OCI-LY1 (cell line): ENCODE data around the gene MUC5AC.

Source experiments
- H2AFZ ChIP-seq: fragments of 200-600 bp; sonication (generic), shearing (Covaris generic); 2 replicates; pipeline ENCODE4 v1.6.0; 2014; ENCODE audit warnings: antibody characterized with exemption, mild to moderate bottlenecking, low read length
- H3F3A ChIP-seq: fragments of 200-600 bp; sonication (generic), shearing (Covaris generic); 2 replicates; pipeline ENCODE4 v1.6.0; 2014; ENCODE audit warnings: mild to moderate bottlenecking, antibody characterized with exemption, low read length, moderate library complexity; ENCODE audit not compliant: insufficient read depth
- H3K27ac ChIP-seq: fragments of 200-600 bp; sonication (generic); 2 replicates; pipeline ENCODE4 v1.5.1; 2014; ENCODE audit warnings: low read length, mixed run types, mild to moderate bottlenecking, low read depth; ENCODE audit not compliant: poor library complexity, severe bottlenecking
- H3K27me3 ChIP-seq: fragments of 200-600 bp; sonication (generic); 2 replicates; pipeline ENCODE4 v1.6.0; 2014; ENCODE audit warnings: antibody characterized with exemption, mild to moderate bottlenecking, low read length, moderate library complexity; ENCODE audit not compliant: insufficient read depth
- H3K36me3 ChIP-seq: fragments of 200-600 bp; sonication (generic); 2 replicates; pipeline ENCODE4 v1.6.1; 2014; ENCODE audit warnings: mild to moderate bottlenecking, antibody characterized with exemption, low read length, moderate library complexity, mixed read lengths; ENCODE audit not compliant: insufficient read depth
- H3K4me1 ChIP-seq: fragments of 200-600 bp; sonication (generic); 2 replicates; pipeline ENCODE4 v1.5.1; 2014; ENCODE audit warnings: mild to moderate bottlenecking, low read length, moderate library complexity; ENCODE audit not compliant: insufficient read depth, severe bottlenecking
- H3K4me2 ChIP-seq: fragments of 200-600 bp; sonication (generic), shearing (Covaris generic); 2 replicates; pipeline ENCODE4 v1.6.1; 2014; ENCODE audit warnings: low read length
- H3K4me3 ChIP-seq: fragments of 200-600 bp; sonication (generic); 2 replicates; pipeline ENCODE4 v1.5.1; 2014; ENCODE audit warnings: low read length, low read depth, mild to moderate bottlenecking, mixed read lengths; ENCODE audit not compliant: poor library complexity, severe bottlenecking
- H3K79me2 ChIP-seq: fragments of 200-600 bp; shearing (Covaris generic); 2 replicates; pipeline ENCODE4 v1.6.1; 2016; ENCODE audit warnings: mixed run types, low read length, mixed read lengths; ENCODE audit not compliant: insufficient read depth
- H3K9ac ChIP-seq: fragments of 200-600 bp; sonication (generic), shearing (Covaris generic); 2 replicates; pipeline ENCODE4 v1.6.1; 2014; ENCODE audit warnings: mild to moderate bottlenecking, low read length, mixed read lengths
- H3K9me2 ChIP-seq: fragments of 200-600 bp; sonication (generic), shearing (Covaris generic); 2 replicates; pipeline ENCODE4 v1.6.1; 2014; ENCODE audit warnings: low read depth, mild to moderate bottlenecking, low read length, mixed read lengths
- H3K9me3 ChIP-seq: fragments of 200-600 bp; shearing (Covaris generic); 2 replicates; pipeline ENCODE4 v1.6.1; 2014; ENCODE audit warnings: low read length, mixed read lengths
- H4K20me1 ChIP-seq: fragments of 200-600 bp; sonication (generic), shearing (Covaris generic); 2 replicates; pipeline ENCODE4 v1.6.0; 2016; ENCODE audit warnings: mild to moderate bottlenecking, low read length; ENCODE audit not compliant: insufficient read depth
- EZH2 ChIP-seq: fragments of 200-600 bp; sonication (generic), shearing (Covaris generic); IDR thresholded peaks from 2 replicates; pipeline ENCODE4 v1.8.0; 2017; ENCODE audit warnings: borderline replicate concordance, mixed run types, mild to moderate bottlenecking, antibody characterized with exemption, low read length, moderate library complexity, mixed read lengths
- TF ChIP-seq, protein P1 (sequence below): fragments of 200-600 bp; sonication (generic), shearing (Covaris generic); IDR thresholded peaks from 2 replicates; pipeline ENCODE4 v1.5.1; 2017; ENCODE audit warnings: mild to moderate bottlenecking, antibody characterized with exemption, low read length, moderate library complexity, mixed read lengths

Gene MUC5AC

GRCh38 chr11:1199241-1199750 lies 41.5 kb downstream of the MUC5AC start:
- TF ChIP-seq, protein P1, sequence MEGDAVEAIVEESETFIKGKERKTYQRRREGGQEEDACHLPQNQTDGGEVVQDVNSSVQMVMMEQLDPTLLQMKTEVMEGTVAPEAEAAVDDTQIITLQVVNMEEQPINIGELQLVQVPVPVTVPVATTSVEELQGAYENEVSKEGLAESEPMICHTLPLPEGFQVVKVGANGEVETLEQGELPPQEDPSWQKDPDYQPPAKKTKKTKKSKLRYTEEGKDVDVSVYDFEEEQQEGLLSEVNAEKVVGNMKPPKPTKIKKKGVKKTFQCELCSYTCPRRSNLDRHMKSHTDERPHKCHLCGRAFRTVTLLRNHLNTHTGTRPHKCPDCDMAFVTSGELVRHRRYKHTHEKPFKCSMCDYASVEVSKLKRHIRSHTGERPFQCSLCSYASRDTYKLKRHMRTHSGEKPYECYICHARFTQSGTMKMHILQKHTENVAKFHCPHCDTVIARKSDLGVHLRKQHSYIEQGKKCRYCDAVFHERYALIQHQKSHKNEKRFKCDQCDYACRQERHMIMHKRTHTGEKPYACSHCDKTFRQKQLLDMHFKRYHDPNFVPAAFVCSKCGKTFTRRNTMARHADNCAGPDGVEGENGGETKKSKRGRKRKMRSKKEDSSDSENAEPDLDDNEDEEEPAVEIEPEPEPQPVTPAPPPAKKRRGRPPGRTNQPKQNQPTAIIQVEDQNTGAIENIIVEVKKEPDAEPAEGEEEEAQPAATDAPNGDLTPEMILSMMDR = no peak
- no peak for TF ChIP-seq EZH2
- H2AFZ ChIP-seq = no peak overlapping the region
- H3K9me3 ChIP-seq = no peaks in the 10 kb centered on the region
- H3K9me2 ChIP-seq = no peaks in the 10 kb centered on the region
- no peaks in the 10 kb centered on the region for H3K79me2 ChIP-seq
- no peak overlapping the region for H3K9ac ChIP-seq
- H3K27me3 ChIP-seq = peaks cover 4% of the 10 kb centered on the region
- H3K4me2 ChIP-seq = no peak overlapping the region
- no peak overlapping the region for H3K4me3 ChIP-seq
- no peaks in the 10 kb centered on the region for H3F3A ChIP-seq
- no peaks in the 10 kb centered on the region for H3K4me1 ChIP-seq
- no peaks in the 10 kb centered on the region for H3K36me3 ChIP-seq
- H4K20me1 ChIP-seq = no peaks in the 10 kb centered on the region
- no peak overlapping the region for H3K27ac ChIP-seq

DNA sequence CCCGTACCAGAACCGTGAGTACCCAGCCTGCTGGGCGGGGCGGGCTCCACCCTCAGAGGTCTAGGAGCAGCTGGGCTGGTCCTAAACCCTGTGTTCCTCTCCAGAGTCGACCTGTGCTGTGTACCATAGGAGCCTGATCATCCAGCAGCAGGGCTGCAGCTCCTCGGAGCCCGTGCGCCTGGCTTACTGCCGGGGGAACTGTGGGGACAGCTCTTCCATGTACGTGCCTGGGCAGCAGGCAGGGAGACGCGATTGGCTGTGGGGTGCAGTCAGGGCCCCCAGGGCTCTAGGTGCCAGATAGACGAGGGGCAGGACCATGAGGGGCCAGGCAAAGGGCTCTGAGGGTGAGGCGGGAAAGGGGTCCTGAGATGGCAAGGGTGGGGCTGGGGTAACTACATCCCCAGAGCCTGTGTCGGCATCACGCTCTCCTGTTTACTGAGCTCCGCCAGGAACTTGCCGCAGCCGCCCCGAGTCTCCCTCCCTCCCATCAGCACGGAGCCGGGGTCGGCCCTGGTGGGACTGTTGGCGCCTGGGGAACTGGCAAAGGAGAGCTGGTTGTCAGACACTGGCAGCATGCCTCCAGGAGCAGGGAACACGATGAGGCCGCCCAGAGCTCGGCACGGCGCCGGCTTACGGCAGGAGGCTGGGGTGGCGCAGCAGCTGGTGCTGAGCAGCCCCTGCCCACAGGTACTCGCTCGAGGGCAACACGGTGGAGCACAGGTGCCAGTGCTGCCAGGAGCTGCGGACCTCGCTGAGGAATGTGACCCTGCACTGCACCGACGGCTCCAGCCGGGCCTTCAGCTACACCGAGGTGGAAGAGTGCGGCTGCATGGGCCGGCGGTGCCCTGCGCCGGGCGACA lies 42.2 kb downstream of the MUC5AC start:
- Histone ChIP-seq H3K4me1 (no peaks in the 10 kb centered on the region), H3K4me2 (no peak overlapping the region), H3K9ac (no peak overlapping the region), H3K27me3 (peaks cover 4% of the 10 kb centered on the region), H3F3A (no peaks in the 10 kb centered on the region), H3K4me3 (no peak overlapping the region), H3K79me2 (no peaks in the 10 kb centered on the region), H3K9me3 (no peaks in the 10 kb centered on the region), H3K27ac (no peak overlapping the region), H4K20me1 (no peaks in the 10 kb centered on the region), H3K9me2 (no peaks in the 10 kb centered on the region), H2AFZ (no peak overlapping the region), H3K36me3 (no peaks in the 10 kb centered on the region)
- TF ChIP-seq EZH2 = no peak
- TF ChIP-seq, protein P1 = no peak

DNA sequence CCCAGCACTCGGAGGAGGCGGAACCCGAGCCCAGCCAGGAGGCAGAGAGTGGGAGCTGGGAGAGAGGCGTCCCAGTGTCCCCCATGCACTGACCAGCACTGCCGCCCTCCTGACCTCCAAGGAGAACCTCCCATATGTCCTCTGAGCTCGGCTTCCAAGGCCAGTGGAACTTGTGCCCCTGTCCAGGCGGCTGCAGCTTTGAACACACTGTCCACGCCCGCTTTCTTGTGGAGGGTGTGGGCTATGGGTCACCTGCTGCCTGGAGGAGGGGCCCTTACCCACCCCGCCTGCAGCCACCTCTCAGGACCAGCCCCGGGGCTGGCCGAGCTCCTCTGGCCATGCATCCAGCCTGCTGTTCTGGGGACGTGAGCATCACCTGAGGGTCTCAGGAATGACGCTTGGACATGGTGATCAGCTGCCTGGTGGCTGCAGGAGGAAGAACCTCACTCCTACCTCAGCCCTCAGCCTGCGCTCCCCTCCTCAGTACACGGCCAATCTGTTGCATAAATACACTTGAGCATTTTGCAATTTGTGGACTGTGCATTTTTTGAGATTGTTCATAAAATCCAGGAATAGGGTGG lies 42.9 kb downstream of the MUC5AC start:
- Histone ChIP-seq H3K27ac (no peak overlapping the region), H3K4me3 (no peak overlapping the region)

More for the DNA sequence above, 42.9 kb downstream of the MUC5AC start:
- no peaks in the 10 kb centered on the region for H3F3A ChIP-seq
- no peaks in the 10 kb centered on the region for H4K20me1 ChIP-seq
- no peak overlapping the region for H3K4me2 ChIP-seq
- H3K27me3 ChIP-seq = peaks cover 4% of the 10 kb centered on the region
- no peaks in the 10 kb centered on the region for H3K79me2 ChIP-seq
- no peaks in the 10 kb centered on the region for H3K36me3 ChIP-seq
- no peak overlapping the region for H2AFZ ChIP-seq
- no peaks in the 10 kb centered on the region for H3K4me1 ChIP-seq
- H3K9ac ChIP-seq = no peak overlapping the region
- no peaks in the 10 kb centered on the region for H3K9me3 ChIP-seq
- no peak for TF ChIP-seq EZH2
- TF ChIP-seq, protein P1 = no peak
- H3K9me2 ChIP-seq = no peaks in the 10 kb centered on the region
